Activated naive CD8-positive, alpha-beta T cell treated with anti-CD3 and anti-CD28 coated beads, Interleukin-2, amount 50 U/mL, for 16 hours (primary cell): ENCODE measurements around the gene SLC25A39.
A peak's percentile ranks its signal among the peaks of the same experiment; 100 is the strongest.
"Not testable (repeated sequence)": the region's sequence is repeated elsewhere in the genome, so short reads cannot be mapped to it uniquely, and the experiment has no call there.

Source experiments
- DNase-seq: peaks from one replicate; pipeline ENCODE4 v3.0.0-alpha.2; 2020; ENCODE audit warnings: low read depth, low spot score

The SLC25A39 gene

GRCh38 chr17:44335564-44335963 lies 10.9 kb upstream of the SLC25A39 start:
- DNase-seq, result no peak

- DNase-seq, result no peak
These were observed 10.1 kb upstream of the SLC25A39 start for GRCh38 chr17:44334727-44335126.

GRCh38 chr17:44334315-44334714 lies 9.7 kb upstream of the SLC25A39 start:
- no peak for DNase-seq

GRCh38 chr17:44333371-44333770 lies 8.7 kb upstream of the SLC25A39 start:
- DNase-seq, result no peak

- peak; percentile 49 for DNase-seq
These were observed 6.7 kb upstream of the SLC25A39 start for GRCh38 chr17:44331249-44331760.

GRCh38 chr17:44330263-44330662 lies 5.6 kb upstream of the SLC25A39 start:
- not testable (repeated sequence) for DNase-seq

- not testable (repeated sequence) for DNase-seq
These were observed 4.9 kb upstream of the SLC25A39 start for GRCh38 chr17:44329516-44329915.

- DNase-seq, result no peak
These were observed 3.3 kb upstream of the SLC25A39 start for GRCh38 chr17:44327715-44328449.

GRCh38 chr17:44326861-44327444 lies 2.3 kb upstream of the SLC25A39 start:
- DNase-seq, result peak; percentile 78

GRCh38 chr17:44324092-44324570 lies 492 bp downstream of the SLC25A39 start:
- no peak for DNase-seq

- DNase-seq, result no peak
These were observed 1.1 kb downstream of the SLC25A39 start for GRCh38 chr17:44323359-44324091.

GRCh38 chr17:44322236-44322895 lies 2.3 kb downstream of the SLC25A39 start:
- DNase-seq, result no peak

- no peak for DNase-seq
These were observed 3.1 kb downstream of the SLC25A39 start for GRCh38 chr17:44321246-44322120.

- no peak for DNase-seq
These were observed 4.6 kb downstream of the SLC25A39 start for GRCh38 chr17:44320066-44320465.

- DNase-seq, result no peak
These were observed 6.3 kb downstream of the SLC25A39 start for GRCh38 chr17:44318077-44318892.

GRCh38 chr17:44317545-44317944 lies 7.1 kb downstream of the SLC25A39 start:
- no peak for DNase-seq

- DNase-seq, result no peak
These were observed 8.6 kb downstream of the SLC25A39 start for GRCh38 chr17:44315760-44316731.

- DNase-seq, result no peak
These were observed 9.6 kb downstream of the SLC25A39 start for GRCh38 chr17:44314869-44315661.
